GM12878 (cell line): ENCODE measurements around the gene THSD8.

Experiments used
- EZH2 ChIP-seq: IDR thresholded peaks from 2 replicates; pipeline ENCODE4 v1.6.1; 2012; ENCODE audit warnings: low read depth, mild to moderate bottlenecking, control low read depth, inconsistent platforms, low read length, borderline replicate concordance; ENCODE audit not compliant: control insufficient read depth
- GABPA ChIP-seq: IDR thresholded peaks from 2 replicates; pipeline ENCODE4 v1.6.1; 2014; ENCODE audit warnings: antibody characterized with exemption, low read depth, mild to moderate bottlenecking, inconsistent platforms
- JUNB ChIP-seq: IDR thresholded peaks from 2 replicates; pipeline ENCODE4 v1.6.1; 2016; ENCODE audit warnings: antibody characterized with exemption, mild to moderate bottlenecking
- JUND ChIP-seq: IDR thresholded peaks from 2 replicates; pipeline ENCODE4 v1.6.1; 2012; ENCODE audit warnings: low read depth, mild to moderate bottlenecking, low read length, improper control_type of control experiment, moderate library complexity
- MYC ChIP-seq: IDR thresholded peaks from 2 replicates; pipeline ENCODE4 v1.6.1; 2011; ENCODE audit warnings: mild to moderate bottlenecking, low read length, moderate library complexity, inconsistent platforms; ENCODE audit not compliant: insufficient read depth, insufficient replicate concordance, insufficient read length, severe bottlenecking
- NFXL1 ChIP-seq: fragments of 450-650 bp; IDR thresholded peaks from 2 replicates; pipeline ENCODE4 v1.6.1; 2017; ENCODE audit warnings: antibody characterized with exemption, mild to moderate bottlenecking, borderline replicate concordance
- NRF1 ChIP-seq: conservative IDR thresholded peaks from 2 replicates; pipeline ENCODE4 v1.6.1; 2011; ENCODE audit warnings: mild to moderate bottlenecking, low read depth, low read length, improper control_type of control experiment
- RBBP5 ChIP-seq: fragments of 200-600 bp; sonication (generic); conservative IDR thresholded peaks from 2 replicates; pipeline ENCODE4 v1.6.1; 2016
- SIX5 ChIP-seq: IDR thresholded peaks from 2 replicates; pipeline ENCODE4 v1.6.1; 2011; ENCODE audit warnings: mild to moderate bottlenecking, low read depth, low read length, moderate library complexity; ENCODE audit not compliant: severe bottlenecking
- ZSCAN29 ChIP-seq: fragments of 450-650 bp; IDR thresholded peaks from 2 replicates; pipeline ENCODE4 v1.6.1; 2017; ENCODE audit warnings: mild to moderate bottlenecking, moderate library complexity
- TF ChIP-seq, protein P1 (sequence below), 3 experiments: IDR thresholded peaks in 2 of 3; conservative IDR thresholded peaks in 1 of 3; 2 replicates each; pipeline ENCODE4 v1.5.1; 2011; ENCODE audit warnings: low read depth in 3 of 3, low read length in 3 of 3, mild to moderate bottlenecking in 3 of 3, control low read depth in 2 of 3, moderate library complexity in 2 of 3, inconsistent platforms in 1 of 3, mixed read lengths in 1 of 3; ENCODE audit not compliant: control insufficient read depth in 2 of 3, insufficient read depth in 1 of 3; ENCODE audit errors: extremely low read depth in 1 of 3

DNA sequence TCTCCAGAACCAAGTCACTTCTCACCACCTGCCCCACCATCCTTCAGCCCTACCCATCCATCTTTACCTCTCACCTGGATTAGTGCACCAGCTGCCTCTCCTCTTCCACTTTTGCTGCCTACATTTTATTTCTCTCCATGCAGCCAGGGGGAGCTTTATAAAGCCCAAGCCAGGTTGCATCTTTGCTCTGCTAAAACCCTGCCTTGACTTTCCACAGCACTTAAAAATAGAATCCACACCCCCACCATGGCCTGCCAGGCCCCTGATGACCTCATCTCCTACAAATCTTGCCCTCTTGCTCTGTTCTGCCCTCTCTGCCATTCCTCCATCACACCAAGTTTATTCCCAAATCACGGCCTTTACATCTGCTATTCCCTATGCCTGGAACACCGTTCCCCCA is 28.3 kb upstream of the THSD8 start:
- TF ChIP-seq, protein P1, sequence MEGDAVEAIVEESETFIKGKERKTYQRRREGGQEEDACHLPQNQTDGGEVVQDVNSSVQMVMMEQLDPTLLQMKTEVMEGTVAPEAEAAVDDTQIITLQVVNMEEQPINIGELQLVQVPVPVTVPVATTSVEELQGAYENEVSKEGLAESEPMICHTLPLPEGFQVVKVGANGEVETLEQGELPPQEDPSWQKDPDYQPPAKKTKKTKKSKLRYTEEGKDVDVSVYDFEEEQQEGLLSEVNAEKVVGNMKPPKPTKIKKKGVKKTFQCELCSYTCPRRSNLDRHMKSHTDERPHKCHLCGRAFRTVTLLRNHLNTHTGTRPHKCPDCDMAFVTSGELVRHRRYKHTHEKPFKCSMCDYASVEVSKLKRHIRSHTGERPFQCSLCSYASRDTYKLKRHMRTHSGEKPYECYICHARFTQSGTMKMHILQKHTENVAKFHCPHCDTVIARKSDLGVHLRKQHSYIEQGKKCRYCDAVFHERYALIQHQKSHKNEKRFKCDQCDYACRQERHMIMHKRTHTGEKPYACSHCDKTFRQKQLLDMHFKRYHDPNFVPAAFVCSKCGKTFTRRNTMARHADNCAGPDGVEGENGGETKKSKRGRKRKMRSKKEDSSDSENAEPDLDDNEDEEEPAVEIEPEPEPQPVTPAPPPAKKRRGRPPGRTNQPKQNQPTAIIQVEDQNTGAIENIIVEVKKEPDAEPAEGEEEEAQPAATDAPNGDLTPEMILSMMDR (IDR thresholded peaks at IDR 0.05 in 2 of 3, conservative IDR thresholded peaks at IDR 0.05 in 1 of 3; ENCODE audit: control insufficient read depth in 2 of 3, extremely low read depth in 1 of 3, insufficient read depth in 1 of 3, low read depth in 3 of 3, low read length in 3 of 3): peak; percentile 18 to 40 (median 23); a peak in 3 of 6 replicates
- no peak for TF ChIP-seq JUNB
- TF ChIP-seq SIX5: no peak
- TF ChIP-seq NFXL1: no peak
- TF ChIP-seq MYC: no peak
- TF ChIP-seq JUND: no peak
- TF ChIP-seq ZSCAN29: no peak
- no peak for TF ChIP-seq EZH2
- TF ChIP-seq RBBP5: no peak
- no peak for TF ChIP-seq NRF1
- no peak for TF ChIP-seq GABPA
